Central memory CD4-positive, alpha-beta T cell (primary cell): ENCODE data around the gene QRICH2.
A peak's percentile ranks its signal among the peaks of the same experiment; 100 is the strongest.
"Not testable (repeated sequence)": the region's sequence is repeated elsewhere in the genome, so short reads cannot be mapped to it uniquely, and the experiment has no call there.

Experiments used
- DNase-seq: peaks from one replicate; pipeline ENCODE4 v3.0.0; 2022
- total RNA-seq, 3 experiments: gene quantifications; one replicate each; lab custom pipeline; 2026; lab: John Stamatoyannopoulos, UW

QRICH2 gene, protein sequence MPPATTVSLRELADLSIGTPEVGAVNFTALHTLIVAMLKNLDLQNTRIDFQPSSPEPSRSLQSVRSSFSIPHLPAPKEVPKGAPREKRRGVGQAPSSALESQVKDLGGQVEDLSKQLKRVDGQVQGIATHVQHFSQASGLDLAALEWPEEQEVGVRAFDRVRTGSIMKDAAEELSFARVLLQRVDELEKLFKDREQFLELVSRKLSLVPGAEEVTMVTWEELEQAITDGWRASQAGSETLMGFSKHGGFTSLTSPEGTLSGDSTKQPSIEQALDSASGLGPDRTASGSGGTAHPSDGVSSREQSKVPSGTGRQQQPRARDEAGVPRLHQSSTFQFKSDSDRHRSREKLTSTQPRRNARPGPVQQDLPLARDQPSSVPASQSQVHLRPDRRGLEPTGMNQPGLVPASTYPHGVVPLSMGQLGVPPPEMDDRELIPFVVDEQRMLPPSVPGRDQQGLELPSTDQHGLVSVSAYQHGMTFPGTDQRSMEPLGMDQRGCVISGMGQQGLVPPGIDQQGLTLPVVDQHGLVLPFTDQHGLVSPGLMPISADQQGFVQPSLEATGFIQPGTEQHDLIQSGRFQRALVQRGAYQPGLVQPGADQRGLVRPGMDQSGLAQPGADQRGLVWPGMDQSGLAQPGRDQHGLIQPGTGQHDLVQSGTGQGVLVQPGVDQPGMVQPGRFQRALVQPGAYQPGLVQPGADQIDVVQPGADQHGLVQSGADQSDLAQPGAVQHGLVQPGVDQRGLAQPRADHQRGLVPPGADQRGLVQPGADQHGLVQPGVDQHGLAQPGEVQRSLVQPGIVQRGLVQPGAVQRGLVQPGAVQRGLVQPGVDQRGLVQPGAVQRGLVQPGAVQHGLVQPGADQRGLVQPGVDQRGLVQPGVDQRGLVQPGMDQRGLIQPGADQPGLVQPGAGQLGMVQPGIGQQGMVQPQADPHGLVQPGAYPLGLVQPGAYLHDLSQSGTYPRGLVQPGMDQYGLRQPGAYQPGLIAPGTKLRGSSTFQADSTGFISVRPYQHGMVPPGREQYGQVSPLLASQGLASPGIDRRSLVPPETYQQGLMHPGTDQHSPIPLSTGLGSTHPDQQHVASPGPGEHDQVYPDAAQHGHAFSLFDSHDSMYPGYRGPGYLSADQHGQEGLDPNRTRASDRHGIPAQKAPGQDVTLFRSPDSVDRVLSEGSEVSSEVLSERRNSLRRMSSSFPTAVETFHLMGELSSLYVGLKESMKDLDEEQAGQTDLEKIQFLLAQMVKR (N-terminal part only)
- 3.6 to 10.4 (median 4.2) reads per million in 3 experiments for total RNA-seq

DNA sequence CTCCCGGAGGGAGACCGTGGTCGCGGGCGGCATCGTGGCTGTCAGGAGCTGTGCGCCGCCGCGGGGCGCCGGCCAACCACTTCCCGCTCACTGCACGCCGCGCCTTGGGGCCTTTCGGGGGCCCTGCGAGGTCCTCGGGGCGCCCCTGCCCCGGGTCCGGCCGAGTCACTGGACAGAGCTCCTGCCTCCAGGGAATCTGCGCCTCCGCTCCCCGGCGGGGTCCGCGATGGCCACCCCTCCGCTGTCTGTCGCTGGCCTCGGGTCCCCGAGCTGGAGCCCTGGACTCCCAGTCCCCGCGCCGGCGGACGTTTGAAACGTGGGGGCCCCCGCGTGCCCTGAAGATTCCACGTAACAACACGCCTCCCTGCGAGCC lies at the start of gene QRICH2:
Gene QRICH2, minus strand, starts transcription at position 311 of the 373 bp plus-strand sequence. Its CDS starts 278 bp downstream, at position 33.
- no peak for DNase-seq

DNA sequence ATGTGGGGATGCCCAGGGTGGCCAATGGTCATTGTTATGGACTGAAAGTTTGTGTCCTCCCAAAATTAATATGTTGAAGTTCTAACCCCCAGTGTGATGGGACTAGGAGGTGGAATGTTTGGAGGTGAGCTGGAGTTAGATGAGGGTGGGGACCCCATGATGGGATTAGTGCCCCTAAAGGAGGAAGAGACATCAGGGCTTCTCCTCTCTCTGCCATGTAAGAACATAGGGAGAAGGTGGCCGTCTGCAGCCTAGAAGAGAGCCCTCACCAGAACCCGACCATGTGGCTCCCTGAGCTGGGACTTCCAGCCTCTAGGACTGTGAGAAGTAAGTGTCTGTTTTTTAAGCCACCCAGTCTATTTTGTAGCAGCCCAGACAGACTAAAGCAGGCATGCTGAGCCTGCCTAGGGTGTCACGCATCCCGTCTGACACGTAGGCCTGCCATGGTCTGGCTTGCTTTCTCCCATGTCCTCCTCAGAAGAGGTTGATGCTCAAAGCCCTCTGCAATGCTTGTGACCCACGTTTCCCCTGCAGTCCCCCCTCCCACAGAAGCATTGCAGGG lies 49.6 kb upstream of the QRICH2 start:
- DNase-seq: no peak

DNA sequence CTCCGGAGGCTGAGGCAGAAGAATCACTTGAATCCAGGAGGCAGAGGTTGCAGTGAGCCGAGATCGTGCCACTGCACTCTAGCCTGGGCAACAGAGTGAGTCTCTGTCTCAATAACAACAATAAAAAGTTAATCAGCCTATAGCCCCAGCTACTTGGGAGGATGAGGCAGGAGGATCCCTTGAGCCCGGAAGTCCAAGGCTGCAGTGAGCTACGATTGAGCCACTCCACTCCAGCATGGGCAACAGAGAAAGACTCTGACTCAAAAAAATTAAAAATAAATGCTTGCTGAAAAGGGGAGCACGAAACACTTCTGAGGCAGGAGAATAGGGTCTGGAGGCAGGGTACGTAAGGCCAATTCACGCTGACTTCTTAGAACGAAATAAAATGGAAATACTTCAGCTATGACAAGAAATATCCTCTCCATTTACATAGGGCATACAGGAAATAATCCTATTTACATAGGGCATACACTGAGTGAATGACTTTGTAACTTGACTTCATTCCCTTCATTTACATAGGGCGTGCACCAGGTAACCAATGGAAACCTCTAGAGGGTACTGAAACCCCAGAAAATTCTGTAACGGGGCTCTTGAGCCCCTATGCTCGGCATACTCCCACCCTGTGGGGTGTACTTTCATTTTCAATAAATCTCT lies 48.9 kb upstream of the QRICH2 start:
- no peak for DNase-seq

DNA sequence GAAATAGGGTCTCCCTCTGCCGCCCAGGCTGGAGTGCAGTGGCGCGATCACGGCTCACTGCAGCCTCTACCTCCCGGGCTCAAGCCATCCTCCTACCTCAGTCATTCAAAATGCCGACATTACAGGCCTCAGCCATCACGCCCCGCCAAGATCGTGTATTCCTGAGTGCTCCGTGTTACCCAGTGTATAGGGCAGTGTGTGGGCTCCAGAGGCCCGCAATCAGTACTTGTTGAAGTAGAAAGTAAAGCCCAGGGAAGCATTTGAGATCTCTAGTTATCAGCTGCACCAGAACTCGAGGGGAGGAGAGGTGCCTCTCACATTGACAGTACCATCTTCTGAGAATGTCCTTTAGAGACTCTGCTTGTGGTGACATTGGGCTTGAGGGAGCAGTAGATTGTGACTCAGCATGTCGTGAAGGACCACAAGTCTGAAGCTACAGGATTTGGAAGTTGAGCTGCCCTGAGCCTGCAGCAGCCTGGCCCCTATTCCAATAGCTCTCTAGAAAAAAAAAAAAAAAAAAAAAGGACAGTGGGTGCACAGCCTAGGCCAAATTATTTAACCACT lies 46.8 kb upstream of the QRICH2 start:
- DNase-seq: no peak

DNA sequence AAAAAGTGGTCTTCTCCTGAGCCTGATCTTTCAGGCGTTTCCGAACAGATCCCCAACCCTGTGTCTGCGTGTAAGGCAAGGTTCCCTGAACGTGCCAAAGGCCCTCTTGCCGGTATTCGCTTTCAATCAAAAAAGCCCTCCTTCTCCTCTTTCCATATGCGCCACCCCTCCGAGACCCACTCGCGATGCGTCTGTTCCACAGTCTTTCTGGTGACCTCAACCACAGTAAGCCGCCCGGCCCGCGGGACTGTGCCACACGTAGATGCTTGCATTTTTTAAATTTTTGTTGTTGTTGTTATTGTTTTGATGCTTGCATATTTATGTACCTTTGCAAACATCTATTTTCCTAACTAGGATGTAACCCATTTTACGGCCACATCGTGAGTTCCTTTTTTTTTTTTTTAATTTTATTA lies 46.2 kb upstream of the QRICH2 start:
- DNase-seq: no peak

DNA sequence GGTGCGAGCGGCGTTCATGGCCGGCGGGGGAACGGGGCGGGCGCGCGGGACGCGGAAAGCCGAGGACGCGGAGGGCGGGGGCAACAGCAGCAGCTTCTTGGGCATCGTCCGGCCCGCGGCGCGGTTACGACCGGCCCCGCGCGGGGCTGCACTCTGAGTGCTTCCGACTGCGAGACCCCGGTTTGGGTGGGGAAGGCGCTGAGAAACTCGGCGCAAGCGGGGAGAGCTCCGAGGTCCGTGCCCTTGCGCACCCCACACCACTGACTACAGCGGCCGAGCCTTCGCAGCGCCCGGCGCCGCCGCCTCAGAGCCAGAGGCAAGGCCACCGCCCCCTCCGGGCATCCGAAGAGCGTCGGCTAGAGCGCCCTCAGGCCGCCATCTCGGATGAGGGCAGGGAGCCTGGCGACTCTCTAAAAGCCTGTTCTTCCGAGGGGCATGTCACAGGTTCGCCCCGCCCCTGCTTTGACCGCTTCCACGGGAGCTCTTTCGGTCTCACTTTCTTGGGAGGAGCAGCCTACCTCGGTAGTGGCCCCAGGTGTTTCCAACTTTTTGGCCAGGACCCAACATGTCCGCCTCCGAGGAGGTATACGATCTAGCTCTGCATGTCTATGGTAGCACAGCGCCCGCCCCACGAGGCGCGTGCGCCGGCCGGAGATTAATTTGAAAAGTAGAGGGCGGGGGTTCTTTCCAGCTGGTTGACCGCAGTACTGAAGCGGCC lies 45.7 kb upstream of the QRICH2 start, which contains the start of gene PRPSAP1:
Gene PRPSAP1, minus strand, starts transcription at position 318 of the 718 bp plus-strand sequence. Its CDS starts 213 bp downstream, at position 105.
- DNase-seq: peak; percentile 79

DNA sequence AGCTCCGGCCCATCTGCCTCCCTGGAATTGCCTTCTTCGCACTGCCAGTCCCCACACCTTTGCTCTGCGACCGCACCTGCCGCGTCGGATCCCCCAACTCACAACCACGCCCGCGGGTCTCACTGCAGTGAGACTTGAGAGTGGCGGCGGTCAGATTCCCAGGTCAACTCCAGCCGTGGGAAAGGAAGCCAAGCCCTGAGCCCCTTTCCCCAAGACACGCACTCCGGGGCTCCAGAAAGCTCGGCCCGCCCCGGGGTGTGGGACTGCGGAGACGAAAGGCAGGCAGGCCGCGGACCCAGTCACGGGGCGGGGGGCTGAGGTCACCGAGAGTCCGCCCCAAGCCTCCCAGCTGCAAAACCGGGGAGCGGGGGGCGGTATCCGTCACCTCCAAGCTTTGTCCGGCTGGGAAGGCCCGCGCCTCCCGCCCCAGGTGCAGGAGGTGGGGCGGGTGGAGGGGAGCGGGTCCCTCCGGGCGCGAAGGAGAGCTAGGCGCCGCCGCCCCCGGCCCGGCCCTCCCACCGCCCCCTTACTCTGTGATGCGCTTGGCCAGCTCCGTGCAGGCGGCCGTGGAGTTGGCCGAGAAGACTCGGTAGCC lies 45.0 kb upstream of the QRICH2 start:
- peak; percentile 11 for DNase-seq

DNA sequence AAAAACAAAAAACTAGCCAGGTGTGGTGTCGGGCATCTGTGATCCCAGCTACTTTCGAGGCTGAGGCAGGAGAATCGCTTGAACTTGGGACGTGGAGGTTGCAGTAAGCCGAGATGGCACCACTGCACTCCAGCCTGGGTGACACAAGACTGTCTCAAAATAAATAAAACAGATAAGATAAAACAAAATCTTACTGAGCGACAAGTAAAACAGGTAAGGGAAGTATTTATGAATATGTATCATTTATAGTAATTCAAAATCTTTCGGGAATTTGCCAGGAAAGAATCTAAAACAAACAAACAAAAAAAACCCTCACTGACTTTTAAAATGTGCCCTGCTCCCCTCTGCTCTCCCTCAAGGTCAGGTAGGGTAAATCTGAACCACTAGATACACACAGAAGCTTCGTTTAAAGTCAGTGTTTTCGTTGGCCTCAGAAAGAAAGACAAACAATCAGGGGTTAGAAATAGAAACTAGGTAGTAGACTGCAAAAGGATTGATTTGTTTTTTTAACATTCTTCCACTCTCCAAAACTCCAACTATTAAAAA lies 43.5 kb upstream of the QRICH2 start:
- DNase-seq: no peak

DNA sequence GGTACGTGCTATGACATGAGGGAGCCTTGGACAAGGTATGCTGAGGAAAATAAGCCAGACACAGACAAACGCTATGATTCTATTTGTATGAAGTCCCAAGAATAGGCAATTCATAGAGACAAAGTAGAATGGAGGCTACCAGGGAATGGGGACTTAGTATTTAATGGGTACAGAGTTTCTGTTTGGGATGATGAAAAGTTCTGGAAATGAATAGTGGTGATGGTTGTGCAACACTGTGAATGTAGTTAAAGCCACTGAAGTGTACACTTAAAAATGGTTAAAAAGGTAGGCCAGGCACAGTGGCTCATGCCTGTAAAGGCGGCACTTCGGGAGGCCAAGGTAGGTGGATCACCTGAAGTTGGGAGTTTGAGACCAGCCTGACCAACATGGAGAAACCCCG lies 42.4 kb upstream of the QRICH2 start:
- DNase-seq: no peak

DNA sequence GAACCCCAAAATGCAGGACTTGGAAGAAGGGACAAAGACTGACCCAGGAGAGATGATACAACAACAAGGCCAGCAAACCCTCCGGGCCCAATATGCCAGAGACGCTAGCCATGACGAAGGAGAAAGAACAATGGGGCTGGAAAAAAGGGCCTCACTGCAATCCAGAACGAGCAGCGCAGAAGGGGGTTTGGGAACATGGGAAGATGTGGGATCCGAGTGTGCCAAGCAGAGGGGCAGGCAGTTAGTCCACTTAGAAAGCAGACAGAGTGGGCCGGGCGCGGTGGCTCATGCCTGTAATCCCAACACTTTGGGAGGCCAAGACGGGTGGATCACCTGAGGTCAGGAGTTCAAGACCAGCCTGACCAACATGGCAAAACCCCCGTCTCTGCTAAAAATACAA lies 38.9 kb upstream of the QRICH2 start:
- not testable (repeated sequence) for DNase-seq

DNA sequence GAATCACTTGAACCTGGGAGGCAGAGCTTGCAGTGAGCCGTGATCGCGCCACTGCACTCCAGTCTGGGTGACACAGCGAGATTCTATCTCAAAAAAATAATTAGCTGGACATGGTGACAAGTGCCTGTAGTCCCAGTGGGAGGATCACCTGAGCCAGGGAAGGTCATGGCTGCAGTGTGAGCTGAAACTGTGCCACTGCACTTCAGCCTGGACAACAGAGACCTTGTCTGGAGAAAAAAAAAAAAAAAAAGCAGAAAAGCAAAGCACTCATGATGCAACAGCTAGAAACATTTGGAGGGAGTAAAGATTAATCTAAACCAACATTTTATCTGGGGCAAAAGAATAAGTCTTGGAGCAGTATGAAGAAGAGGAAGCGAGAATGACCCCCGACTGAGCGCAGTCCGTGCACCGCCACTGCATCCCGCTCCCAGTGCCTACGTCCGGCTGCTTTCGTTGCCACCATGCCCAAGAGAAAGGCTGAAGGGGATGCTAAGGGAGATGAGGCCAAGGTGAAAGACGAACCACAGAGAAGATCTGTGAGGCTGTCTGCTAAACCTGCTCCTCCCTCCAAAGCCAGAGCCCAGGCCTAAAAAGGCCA lies 37.4 kb upstream of the QRICH2 start:
- no peak for DNase-seq

DNA sequence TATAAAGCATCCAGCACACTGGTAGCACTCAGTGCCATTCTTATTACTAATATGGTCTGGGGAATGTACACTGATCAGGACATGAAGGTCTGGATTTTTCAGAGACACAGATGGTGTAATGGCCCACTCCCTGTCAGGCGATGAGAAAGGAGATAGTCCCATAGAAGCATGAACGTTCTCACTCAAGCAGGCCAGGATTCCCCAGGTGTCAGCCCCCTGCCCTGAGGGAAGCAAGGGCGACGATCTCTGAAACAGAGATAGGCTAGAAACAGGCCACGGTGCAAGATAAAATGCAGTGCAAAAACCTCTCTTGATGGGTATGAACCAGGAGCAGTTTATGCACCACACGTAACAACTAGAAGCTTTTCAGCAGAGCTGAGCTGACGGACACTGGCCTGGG lies 35.0 kb upstream of the QRICH2 start:
- DNase-seq: no peak

DNA sequence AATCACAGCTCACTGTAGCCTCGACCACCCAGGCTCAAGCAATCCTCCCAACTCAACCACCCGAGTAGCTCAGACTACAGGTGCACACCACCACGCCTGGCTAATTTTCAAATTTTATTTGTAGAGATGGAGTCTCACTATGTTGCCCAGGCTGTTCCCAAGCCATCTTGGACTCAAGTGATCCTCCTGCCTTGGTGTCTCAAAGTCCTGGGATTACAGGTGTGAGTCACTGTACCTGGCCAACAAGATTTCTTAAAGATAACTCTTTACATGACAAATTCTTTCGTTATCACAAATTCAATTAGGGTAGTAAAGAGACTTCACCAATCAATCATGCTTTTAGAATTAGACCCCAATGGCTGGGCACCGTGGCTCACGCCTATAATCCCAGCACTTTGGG lies 33.2 kb upstream of the QRICH2 start:
- DNase-seq: no peak

DNA sequence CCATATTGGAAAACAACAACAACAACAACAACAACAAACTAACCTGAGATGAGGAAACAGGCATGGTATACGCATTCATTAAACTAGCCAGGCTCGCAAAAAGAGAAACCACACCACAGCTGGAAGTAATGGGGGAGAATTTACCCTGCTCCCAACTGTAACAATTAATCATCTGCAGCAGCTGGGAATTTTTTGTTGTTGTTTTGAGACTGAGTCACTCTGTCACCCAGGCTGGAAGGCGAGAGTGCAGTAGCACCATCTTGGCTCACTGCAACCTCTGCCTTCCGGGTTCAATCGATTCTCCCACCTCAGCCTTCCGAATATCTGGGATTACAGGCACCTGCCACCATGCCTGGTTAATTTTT lies 29.3 kb upstream of the QRICH2 start:
- DNase-seq: no peak

DNA sequence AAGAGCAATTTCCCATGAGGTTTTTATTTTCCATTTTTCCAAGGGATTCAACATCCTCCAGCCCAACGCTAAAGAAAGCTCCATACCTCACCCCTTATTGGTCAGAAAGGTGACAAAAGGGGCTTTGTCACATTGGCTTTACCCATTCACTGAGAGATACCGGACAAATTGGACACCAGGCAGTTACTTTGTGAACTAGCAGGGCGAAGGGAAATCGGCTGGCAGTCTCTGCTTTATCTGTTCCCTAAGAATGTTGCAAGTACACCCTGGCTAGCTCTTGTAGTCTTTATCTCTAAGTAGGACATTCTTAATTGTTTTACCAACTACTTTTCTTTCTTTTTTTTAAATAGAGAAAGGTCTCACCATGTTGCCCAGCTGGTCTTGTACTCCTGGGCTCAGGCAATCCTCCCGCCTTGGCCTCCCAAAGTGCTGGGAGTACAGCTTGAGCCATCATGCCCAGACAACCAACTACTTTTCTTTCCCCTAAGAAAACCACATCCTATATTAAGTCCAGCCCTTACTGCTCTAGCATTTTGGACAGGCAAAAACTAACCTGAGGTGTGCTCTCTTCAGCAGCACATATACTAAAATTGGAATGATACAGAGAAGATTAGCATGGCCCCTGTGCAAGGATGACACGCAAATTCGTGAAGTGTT lies 28.8 kb upstream of the QRICH2 start:
- no peak for DNase-seq

DNA sequence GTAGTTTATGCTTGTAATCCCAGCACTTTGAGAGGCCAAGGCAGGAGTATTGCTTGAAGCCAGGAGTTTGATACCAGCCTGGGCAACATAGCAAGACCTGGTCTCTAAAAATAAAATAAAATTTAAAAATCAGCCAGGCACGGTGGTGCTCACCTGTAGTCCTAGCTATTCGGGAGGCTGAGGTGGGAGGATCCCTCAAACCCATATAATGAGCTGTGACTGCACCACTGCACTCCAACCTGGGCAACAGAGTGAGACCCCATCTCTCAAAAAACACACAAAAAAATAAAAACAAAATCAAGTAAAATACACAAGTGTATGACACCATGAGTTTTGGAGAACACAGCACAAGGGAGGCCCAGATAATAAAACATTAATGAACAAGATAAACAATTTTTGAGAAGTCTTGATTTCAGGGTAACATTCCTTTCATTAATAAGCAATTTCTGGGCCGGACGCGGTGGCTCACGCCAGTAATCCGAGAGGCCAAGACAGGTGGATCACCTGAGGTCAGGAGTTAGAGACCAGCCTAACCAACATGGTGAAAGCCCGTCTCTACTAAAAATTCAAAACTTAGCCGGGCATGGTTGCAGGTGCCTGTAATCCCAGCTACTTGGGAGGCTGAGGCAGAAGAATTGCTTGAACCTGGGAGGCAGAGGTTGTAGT lies 27.8 kb upstream of the QRICH2 start:
- DNase-seq: no peak

DNA sequence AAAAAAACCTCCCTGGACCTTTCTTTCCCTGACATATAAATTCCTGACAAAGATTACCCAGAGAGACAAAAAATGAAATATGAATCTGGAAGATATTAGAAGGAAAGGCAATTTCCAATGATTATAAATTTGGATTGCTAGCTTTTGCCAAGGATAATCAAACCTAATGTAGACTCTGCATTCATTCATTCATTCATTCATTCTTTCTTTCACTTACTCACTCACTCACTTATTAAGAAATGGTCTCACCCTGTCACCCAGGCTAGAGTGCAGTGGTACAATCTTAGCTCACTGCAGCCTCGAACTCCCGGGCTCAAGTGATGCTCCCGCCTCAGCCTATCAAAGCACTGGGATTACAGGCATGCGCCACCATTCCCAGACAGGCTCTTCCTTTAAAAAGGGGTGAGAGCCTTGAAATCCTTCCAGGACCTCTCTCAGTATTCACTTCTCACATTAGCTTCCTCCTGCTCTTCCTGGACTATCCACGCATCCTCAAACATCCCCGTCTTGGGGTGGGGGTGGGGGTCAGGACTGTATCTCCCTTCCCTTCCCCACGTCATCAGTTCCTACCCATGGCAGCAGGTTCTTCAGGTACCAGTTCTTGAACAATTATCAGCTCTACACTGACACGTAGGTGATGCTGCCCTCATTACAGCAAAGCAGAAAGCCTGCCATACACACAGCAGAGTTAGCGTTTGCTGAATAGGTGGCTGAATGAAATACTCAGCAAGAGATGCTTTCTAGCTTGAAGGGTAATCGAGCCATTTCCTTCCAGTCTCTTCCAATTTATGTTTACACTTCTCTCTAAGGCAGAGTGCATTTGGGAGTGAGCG lies 25.8 kb upstream of the QRICH2 start:
- DNase-seq: no peak

DNA sequence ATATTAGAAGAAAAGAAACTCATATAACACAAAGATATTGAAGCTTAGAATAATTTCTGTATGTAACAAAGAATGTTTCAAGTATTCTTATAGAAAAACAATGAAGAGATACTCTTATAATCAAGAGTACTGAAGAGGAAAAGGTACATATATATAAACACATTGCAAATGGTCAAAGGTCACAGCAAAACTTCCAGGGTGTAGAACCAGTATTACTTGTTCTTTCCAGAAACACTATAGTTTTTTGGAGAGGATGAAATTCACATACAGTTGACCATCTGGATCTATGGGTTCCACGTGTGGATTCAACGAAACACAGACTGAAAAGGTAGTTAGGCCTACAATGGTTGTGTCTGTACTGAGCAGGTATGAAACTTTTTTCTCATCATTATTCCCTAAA lies 23.0 kb upstream of the QRICH2 start:
- DNase-seq: no peak
